GM19395 (cell line): ENCODE measurements around the gene ARHGEF11.
"Not testable (repeated sequence)": the region's sequence is repeated elsewhere in the genome, so short reads cannot be mapped to it uniquely, and the experiment has no call there.

Experiments used
- ATAC-seq: cut with Tn5 transposase; IDR thresholded peaks from one replicate; pipeline ENCODE4 v1.9.1; 2021; ENCODE audit warnings: mild to moderate bottlenecking, moderate library complexity; ENCODE audit not compliant: unreplicated experiment

ARHGEF11 gene

DNA sequence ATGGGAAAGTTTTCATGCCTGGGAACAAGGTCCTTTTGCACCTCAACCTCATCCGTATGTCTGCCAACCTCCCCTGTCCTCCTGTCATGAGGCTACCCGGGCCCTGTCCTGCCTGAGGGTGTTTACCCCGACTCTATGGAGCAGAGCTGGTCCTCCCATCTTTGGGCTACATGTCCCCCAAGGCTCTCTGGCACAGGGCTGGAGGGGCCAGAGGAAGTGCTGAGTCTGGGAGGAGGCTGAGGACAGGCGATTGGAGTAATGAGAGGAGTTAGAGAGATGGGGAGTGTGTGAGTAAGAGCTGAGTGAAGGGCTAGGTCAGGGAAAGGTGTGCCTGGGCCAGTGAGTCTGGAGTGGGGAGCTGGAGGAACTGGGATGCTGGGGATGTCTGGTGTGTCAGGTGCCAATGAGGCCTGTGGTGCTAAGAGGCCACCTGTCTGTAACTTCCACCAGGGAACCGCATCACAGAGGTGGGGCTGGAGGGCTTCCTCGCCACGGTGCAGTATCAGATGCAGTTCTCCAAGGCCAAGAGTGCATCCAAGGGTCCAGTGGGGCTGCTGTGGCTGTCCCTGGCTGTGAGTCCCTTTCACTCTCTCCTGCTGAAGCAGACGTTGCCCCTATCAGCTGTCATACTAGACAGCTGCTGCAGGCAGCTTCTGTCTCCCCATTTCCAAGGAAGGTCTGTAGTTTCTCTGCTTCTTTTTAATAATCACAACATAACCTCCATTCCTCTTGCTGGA lies 113.4 kb downstream of the ARHGEF11 start:
- no peak for ATAC-seq

DNA sequence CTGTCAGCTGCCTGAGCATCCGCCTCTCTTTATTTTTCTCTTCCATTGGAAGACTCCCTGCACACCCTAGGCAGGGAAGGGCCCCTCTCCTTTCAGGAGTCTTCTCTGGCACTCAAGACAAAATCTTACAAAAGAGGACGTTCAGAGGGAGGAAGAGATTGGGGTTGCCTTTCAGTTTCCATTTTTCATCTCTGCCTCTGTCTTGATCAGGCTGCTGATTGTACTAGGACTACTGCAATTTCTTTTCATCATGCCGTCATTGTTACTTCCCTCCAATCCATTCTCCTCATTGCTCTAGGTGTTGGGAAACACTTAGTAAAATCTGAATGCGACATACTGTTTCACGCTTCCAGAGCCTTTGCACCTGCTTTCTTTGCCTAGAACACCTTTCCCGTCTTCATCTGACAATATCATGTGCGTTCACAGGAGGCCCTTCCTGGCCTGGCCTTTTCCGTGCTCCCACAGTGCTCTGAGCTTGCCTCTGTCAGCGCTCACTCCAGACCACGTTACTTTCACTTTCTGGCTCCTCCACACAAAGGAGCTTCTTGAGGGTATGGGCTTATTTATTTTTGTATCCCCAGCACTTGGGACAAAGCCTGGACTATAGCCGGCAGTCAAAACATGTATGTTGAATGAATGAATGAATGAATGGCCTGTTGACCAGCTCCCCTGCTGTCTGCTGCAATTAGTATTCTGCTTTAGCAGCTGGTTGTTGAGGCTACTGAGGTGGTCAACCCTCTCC lies 114.2 kb downstream of the ARHGEF11 start:
- no peak for ATAC-seq

DNA sequence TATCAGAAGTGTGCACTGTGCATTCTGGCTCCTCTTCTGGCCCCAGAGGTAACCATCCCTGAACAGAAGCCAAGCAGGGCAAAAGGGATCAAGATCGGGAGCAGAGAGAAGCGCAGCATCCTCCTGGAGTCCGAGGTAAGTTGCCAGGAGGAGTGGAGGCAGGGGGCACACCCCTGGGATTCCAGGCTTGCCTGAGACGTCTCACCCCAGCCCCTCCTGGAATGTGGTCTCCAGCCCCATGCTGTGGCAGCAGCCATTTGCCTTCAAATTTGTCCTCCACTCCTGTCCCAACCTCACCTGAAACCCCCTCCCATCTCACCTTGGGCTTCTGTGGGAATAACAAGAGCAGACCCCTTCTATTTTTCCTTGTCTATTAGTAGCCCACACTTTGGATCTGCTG lies 115.1 kb downstream of the ARHGEF11 start:
- no peak for ATAC-seq

DNA sequence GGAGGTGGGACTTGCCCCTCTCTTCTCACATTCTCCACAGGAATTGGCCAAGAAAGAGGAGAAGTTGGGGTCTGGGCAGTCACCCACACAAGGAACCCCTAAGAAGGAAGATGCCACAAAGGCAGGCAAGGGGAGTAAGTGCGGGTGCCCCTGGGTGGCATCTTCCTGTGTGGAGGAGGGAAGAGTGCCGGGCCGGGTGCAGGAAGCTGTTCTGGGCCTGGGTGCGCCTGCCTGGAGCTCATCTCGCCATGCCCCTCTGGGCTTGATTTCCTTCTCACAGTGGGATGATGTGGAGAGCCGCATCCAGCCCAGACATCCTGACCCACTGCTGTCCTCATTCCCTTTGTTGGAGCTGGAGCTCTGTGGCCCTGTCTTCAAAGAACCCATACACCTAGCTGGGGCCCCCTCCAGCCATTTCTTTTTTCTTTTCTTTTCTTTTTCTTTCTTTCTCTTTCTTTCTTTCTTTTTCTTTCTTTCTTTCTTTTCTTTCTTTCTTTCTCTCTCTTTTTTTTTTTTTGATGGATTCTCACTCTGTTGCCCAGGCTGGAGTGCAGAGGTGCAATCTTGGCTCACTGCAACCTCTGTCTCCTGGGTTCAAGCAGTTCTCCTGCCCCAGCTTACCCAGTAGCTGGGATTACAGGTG lies 115.8 kb downstream of the ARHGEF11 start:
- no peak for ATAC-seq

DNA sequence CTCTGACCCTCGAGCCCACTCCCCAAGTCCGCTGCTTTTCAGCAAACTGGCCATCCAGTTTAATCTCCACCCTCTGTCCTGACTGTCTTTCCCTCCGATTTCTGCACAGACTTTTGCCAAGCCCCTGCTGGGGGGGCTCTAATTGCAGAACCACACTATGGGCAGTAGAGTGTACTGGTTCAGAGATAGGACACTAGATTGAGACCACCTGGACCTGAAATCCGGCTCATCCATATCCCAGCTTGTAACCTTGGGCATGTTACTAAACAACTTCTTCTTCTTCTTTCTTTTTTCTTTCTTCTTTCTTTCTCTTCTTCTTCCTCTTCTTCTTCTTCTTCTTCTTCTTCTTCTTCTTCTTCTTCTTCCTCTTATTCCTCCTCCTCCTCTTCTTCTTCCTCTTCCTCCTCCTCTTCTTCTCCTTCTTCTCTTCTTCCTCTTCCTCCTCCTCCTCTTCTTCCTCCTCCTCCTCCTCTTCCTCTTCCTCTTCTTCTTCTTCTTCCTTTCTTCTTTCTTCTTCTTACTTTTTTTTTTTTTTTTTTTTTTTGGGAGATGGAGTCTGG lies 117.4 kb downstream of the ARHGEF11 start:
- no peak for ATAC-seq

DNA sequence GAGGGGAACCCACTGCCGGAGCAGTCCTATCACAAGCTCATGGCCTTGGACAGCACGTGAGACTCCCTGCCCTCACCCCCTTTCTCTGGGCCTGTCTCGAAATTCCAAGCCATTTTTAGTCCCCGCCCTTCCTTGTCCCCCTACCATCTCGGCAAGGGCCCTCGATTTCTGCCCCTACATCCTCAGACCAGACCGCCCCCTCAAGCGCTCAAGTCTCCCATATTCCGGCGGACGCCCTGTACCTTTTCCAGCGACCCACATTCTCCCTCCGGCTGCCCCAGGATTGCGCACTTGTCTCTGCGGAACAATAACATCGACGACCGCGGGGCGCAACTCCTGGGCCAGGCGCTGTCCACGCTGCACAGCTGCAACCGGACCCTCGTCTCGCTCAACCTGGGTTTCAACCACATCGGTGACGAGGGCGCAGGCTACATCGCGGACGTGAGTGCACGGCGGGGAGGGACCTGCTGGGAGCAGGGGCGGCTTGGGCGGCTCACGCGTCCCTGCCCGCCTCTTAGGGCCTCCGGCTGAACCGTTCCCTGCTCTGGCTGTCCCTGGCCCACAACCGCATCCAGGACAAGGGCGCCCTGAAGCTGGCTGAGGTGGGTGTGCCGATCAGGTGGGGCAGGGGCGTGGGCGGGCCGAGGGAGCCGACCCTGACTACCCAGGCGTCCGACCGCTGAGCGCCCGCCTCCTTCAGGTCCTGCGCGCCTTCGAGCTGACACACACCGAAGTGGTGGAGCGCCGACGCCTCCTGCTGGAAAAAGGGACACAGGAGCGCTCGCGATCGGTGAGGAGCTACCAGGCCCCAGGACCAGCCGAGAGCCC lies 118.1 kb downstream of the ARHGEF11 start:
- no peak for ATAC-seq

DNA sequence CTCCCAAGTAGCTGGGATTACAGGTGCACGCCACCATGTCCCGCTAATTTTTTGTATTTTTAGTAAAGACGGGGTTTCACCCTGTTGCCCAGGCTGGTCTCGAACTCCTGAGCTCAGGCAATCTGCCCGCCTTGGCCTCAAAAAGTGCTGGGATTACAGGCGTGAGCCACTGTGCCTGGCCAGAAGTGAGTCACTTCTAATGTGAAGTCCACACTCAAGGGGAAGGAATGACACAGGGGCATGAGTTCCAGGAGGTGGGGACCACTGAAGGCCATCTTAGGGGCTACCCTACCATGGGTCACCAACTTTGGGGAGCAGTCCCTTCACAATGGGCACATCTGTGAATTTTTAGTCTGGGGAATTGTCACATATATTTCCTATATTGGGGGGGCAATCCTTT lies 118.8 kb downstream of the ARHGEF11 start:
- ATAC-seq, result not testable (repeated sequence)

DNA sequence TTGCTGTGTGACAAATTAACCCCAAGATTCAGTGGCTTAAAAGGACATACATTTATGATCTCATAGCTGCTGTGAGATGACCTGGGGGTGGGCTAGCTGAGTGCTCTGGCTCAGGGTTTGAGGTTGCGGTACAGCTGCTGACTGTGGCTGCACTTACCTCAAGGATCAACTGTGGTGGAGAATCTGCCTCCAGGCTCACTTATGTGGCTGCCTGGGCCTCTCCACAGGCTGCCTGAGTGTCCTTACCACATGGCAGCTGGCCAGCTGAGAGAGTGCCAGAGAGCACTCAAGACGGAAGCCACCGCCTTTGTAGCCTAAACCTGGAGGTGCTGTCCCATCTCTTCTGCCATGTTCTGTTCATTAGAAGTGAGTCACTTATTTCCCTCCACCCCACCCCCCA lies 119.4 kb downstream of the ARHGEF11 start:
- no peak for ATAC-seq

DNA sequence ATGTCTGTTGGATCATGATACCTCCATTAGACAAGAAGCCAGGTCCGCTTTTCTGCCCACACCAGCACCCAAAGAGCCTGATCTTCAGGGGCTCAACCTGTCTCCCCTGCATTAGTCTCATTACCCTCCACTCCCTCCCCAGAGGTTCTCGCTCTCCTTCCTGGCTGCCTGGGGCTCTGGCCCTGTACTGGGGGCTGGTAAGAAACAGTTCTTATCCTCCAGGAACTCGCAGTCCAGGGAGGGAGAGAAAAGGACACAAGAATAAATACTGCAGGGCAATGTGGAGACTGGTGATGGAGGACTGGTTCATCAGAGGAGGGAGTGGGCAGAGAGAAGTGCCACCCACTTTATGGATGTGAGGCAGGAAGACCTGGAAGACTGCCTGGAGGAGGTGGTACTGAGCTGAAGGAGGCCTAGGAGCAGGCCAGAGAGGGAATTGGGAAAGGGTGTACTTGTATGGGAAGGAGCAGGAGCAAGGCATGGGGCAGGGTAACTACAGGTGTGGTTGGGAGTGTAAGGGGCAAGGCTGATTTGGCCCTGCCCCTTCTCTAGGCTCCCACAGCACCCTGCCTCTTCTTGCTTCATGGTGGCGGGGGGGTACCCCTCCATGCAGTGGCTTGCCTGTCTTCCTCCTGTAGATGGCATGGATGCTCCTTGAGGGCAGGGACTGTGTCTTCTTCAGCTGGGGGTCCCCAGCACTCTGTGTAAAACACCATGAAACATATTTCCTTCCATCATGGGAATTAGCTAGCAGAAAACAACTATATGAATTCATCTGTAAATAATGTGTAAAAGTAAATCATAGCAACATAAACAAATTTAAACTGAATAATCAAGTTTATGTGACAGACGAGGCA lies 120.2 kb downstream of the ARHGEF11 start:
- ATAC-seq, result no peak

DNA sequence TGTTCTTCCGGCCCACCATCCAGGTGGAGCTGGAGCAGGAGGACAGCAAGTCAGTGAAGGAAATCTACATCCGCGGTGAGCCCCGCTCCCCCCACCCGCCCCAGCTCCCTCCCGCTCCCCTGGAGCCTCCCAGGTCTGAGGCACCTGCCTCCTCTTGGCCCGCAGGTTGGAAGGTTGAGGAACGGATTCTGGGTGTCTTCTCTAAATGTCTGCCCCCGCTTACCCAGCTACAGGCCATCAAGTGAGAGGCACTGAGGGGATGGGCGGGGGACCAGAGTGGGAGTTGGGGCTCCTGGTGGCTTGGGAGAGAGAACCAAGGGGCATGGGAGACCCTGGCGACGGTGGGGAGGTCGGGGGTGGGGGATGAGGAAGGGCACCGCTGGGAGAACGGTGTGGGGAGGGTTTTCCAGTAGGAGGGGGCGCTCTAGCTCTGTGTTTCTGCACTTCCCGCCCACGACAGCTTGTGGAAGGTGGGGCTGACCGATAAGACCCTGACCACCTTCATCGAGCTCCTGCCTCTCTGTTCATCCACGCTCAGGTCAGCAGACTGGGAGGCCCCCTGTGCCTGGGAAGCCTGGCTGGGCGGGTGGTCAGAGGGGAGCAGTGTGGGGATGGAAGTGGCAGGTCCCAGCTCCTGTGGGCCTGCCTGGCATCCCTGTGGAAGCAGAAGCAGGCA lies 120.9 kb downstream of the ARHGEF11 start:
- ATAC-seq, result no peak

DNA sequence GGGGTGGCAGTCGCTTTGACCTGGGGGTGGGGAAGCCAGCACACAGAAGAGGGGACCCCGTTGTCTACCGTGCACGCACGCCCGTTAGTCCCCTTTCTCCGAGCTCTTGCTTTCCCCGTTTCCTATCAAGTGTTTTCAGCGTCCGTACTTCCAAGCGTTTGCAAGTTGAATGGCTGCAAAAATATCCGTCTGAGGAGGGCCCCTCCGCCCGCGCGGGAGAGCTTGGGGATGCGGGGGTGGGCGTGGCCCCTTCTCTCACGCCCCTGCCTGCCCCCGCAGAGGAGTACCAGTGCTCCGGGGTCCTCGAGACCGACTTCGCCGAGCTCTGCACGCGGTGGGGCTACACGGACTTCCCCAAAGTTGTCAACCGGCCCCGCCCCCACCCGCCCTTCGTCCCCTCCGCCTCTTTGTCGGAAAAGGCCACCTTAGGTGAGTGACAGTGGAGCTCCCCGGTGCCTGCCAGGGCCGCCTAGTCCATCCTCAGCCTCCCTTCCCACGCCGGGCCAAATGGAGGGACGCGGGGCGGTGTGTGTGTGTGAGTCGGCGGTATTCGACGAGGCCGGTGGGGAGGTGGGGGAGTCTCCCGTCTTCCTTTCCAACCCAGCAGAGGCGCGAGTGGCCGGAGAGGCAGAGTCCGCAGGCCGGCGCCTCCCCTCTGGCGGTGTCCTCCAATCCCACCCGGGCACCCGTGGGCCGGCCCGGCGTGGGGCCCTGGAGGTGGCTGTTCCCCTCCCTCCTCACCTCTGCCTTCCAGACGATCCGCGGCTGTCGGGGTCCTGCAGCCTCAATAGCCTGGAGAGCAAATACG lies 121.7 kb downstream of the ARHGEF11 start:
- no peak for ATAC-seq

DNA sequence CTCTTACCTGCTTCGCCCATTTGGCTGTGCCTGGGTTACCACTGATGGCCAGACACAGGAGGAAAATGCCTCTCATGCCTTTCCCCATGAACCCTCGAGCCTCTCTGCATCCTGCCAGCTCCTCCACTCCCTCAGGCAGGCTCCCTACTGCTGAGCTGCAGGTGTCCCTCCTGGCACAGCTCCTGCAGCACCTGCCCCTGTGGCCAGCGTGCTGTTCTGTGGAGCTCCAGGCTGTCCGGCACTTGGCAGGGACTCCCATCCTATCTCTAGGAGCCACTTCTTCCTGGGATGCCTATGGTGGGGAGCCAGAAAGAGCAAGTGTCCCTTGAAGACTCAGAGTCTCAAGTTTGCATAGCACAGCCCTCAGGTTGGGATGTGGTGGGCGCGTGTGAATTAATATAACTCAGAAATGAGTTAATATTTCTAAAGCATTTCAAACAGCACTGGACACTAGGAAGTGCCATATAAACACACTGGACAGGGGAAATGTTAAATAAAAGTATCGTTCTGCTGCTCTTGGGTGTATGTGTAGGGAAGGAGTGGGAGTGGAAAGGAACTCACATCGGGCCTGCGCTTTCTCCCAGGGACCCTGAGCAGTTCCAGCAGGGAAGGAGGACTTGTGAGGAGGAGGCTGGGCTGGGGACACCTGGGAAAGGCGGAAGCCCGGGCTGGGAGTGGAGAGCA lies 122.4 kb downstream of the ARHGEF11 start:
- no peak for ATAC-seq

DNA sequence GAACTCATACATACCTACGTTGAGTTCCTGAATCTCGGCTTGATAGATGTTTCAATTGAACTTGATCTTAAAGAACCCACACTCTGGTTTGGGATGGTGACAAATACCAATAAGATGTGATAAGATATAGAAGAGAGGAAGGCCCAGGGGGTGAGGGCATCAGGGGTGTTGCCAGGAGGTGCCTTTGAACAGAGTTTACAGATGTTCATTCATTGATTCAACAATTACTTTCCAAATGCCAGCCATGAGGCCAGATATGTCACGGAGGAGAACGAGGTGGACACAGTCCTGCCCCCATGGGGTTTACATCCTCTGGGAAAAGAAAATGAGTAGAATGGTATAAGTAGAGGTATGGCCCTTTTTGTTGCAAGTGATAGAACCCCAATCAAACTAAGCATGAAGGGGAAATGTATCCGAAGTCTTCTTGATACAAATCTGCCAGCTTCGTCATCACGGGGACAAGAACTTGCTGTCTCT lies 124.5 kb downstream of the ARHGEF11 start:
- ATAC-seq, result no peak

DNA sequence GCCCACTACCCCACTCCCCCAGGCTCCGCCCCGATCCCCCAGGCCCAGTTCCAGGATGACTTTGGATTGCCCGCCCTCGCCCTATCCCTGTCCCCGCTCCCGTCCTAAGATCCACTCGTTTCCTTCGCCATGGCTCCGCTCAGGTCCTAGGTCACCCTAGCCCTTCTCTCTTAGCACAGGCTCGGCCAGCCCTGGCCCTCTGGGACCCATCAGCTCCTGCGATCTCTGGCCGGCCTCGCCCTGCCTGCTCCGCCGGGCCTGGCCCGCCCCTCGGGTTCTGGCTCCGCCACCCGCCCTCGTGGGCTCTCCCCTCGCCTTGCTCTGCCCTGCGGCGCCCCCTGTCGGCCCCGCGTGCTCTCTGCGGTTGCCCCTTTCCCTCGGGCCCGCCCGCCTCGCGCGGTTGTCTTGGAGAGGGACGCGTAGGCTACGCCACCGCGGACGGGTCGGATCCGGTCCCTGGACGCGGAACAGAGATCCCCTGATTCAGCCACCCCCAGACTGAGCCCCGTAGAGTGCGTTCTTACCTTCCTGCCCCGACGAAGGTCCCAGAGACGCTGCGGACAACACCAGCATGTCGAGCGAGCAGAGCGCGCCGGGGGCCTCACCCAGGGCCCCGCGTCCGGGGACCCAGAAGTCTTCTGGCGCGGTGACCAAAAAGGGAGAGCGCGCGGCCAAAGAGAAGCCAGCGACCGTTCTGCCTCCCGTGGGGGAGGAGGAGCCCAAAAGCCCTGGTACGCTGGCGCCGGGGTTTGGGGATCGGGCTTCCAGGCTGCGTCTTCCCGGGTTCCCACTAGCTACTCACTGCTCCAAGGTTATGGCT lies 125.1 kb downstream of the ARHGEF11 start, which contains the start of gene LRRC71:
LRRC71 (plus strand) TSS at position 400 of the 820 bp plus-strand sequence; CDS start at position 572, 172 bp downstream.
- ATAC-seq, result no peak

DNA sequence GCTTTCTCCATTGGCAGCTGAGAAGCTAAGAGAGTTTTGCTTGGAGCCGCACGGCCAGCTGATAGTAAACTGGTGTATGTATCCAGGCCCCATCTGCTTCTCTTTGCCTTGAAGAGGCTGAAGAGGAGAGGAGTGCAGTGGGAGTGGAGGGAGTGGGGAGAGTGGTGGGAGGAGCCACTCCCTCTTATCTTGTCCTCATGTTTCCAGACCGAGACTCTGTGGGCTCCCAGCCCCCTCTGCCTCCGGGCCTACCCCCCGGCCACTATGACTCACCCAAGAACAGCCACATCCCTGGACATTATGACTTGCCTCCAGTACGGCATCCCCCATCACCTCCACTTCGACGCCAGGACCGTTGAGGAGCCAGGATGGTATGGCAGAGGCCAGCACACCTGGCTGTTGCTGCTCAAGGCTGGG lies 131.1 kb downstream of the ARHGEF11 start:
- no peak for ATAC-seq

DNA sequence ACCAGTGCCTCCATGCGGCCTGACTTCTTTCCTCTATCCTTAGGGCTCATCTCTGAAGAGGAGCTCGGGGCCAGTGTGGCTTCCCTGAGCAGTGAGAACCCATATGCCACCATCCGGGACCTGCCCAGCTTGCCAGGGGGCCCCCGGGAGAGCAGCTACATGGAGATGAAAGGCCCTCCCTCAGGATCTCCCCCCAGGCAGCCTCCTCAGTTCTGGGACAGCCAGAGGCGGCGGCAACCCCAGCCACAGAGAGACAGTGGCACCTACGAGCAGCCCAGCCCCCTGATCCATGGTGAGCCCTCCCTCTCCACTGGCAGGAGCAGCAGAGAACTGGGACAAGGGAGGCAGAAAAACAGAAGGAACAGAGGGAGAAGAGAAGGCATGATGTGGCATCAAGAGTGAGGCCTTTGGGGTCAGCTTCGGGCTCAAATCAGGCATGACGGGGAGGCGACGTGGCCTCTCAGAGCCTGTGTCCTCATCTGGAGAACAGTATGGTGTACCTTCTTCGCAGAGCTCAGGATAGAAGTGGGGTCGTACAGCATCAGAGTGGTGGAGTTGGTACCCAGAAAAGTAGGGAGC lies 131.6 kb downstream of the ARHGEF11 start:
- no peak for ATAC-seq
